GM18517 (cell line): ENCODE results near the gene GATA1.

ENCODE experiments used
- ATAC-seq: cut with Tn5 transposase; IDR thresholded peaks from one replicate; pipeline ENCODE4 v1.9.1; 2021; ENCODE audit warnings: mild to moderate bottlenecking, moderate library complexity; ENCODE audit not compliant: unreplicated experiment

Gene GATA1

DNA sequence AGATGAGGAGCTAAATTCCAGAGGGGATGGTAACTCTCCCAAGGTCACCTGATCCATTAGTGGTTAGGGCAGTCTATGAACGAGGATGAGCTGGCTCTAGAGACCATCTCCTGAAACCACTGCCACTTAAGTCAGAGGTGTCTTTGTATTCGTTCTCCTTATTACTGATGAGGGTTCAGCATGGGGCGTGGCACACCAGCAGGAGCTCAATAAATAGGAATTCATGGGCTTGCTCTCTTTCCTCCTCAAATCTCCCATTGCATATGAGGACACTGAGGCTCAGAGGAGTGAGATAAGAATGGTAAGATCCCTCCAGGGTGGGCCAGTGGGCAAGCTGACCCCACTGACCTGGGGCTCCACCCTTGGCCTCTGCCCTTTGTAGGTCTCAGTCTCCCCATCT lies 1.7 kb upstream of the GATA1 start:
- no peak for ATAC-seq

DNA sequence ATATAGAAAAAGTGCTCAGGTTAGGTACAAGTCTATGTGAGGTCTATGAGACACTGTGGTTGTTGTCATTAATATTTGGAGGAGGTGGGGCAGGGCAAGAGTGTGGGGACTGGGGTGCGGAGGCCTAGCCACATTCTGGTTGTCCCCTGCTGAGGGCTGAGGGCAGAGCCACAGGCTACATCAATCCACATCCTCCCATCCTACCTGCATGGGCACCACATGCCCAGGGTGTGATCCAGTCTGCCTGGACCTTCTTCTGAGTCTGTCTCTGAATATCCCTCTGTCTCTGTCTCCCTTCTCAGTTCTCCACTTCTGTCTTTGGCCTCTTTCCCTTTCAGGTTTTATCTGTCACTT lies 1.2 kb upstream of the GATA1 start:
- no peak for ATAC-seq

DNA sequence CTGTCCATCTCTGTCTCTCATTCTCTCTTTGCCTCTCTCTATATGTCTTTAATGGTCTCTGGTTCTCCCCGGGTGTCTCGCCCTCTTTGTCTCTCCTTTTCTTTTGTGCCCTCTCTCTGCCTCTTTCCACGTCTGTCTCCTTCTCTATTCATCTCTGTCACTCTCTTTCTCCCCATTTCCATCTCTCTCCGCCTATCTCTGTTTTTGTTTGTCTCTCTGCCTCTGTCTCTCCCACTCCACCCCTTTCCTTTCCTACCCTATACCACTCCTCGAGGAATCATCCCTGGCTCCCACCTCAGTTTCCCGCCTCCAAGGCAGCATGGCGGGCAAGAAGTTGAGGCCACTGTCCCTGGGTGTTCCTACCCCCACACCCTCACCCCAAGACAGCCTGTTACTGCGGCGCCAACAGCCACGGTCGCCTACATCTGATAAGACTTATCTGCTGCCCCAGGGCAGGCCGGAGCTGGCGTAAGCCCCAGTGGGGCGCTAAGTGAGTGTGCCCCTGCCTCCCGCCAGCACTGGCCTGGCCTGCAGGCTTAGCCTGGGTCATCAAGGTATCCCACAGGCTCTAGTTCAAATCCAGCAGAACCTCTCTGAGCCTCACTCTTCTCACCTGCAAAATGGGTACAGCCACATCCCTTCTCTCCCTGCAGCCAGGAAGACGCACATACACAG lies 713 bp upstream of the GATA1 start:
- no peak for ATAC-seq

DNA sequence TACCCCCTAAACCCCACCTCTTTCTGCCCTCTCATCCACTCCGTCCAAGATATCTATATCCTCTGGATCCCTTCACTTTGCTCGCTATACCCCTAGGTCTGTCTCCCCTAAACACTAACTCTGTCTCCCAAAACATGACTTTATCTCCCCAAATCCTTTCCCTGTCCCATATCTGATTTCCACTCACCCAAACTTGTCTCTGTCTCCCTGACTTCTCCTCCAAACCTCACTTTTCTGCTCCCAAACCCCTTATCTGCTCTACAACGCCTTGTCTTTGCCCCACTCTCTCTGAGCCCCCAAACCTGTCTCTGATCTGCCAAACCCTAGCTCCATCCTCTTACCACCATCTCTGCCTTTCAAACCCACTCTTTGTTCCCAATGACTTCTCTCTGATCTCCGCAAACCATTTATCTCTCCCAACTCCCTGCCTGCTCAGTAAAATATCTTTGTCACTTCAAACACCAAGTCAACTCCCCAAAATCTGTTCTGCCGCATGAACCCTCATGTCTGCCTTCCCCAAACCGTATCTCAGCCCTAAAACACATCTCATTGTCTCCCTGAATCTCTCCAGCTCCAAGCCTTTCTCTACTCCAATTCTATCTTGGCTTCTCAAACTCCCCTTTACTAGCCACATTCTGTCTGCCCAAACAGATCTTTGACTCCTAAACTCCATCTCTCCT lies 575 bp downstream of the GATA1 start:
- no peak for ATAC-seq

DNA sequence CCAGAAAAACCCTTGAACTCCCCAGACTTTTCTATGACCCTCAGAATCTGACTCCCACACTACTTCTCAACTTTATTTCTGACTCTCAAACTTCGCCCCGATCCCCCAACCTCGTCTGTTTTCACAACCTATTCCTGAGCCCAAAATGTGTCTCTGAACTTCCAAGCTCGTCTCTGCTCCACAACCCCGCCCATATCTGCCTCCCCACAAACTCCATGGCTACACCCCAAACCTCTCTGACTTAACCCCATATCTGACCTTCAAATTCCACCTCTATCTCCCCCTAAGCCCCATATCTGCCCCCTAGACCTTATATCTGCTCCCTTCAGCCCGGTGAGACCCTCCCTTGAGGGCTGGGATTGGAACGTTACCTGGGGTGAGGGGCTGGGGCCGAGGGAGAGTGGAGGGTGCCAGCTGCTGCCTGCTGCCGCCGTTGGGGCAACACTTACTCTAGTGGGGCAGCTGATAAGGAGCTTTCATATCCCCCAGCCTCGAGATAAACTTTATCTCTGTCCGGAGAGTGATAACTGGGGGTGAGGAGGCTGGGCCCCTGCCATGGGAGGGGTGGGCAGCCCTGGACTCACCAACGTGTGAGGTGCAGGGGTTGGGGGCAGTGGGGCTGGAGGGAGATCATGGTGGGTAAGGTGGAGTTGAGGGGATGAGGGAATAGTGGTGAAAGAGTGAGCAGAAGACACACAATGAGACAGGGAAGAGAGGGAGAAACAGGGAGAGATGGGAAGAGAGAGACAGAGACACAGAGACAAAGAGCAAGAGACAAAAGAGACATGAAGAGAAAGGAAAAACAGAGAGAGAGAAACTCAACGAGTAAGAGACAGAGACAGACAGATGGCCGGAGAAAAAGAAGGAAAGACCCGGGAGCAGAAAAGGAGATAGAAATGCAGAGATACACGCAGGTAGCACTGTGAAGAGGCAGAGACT lies 1.4 kb downstream of the GATA1 start:
- ATAC-seq = no peak

DNA sequence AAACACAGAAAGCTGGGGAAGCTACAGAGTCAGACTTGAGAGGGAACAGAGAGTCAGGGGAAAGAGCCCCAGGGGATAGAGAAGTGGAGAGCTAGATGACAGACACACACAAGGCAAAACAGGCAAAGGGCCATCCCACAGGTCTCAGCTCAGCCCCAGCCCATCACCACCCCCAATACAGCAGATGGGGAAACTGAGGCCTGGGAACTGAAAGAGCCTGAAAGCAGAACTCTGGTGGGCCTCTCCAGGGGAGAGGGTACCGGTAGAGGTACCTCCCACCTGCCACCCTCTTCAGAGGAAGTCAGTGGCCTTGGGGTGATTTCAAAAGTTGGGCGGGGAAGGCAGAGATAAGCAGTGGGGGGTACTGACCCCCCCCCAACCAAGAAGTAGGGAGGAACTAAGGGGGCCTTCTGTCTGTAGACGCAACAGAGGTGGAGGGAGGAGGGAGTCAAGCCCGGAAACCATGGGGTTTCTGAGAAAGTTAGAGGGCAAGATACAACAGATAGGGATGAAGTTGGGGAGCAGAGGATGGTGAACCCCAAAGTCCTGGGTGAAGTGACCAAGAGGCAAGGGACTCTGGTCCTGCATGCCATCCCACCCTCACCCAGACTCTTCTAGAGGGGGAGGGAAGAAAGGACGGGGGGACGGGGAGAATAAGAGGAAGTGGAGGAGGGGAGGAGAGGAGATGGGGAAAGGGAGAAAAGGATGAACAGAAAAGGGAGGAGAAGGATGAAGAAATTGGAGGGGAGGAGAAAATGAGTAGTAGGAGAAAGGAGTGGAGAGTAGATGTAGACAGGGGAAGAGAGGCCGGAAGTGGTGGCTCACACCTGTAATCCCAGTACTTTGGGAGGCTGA lies 3.2 kb downstream of the GATA1 start:
- ATAC-seq = no peak

DNA sequence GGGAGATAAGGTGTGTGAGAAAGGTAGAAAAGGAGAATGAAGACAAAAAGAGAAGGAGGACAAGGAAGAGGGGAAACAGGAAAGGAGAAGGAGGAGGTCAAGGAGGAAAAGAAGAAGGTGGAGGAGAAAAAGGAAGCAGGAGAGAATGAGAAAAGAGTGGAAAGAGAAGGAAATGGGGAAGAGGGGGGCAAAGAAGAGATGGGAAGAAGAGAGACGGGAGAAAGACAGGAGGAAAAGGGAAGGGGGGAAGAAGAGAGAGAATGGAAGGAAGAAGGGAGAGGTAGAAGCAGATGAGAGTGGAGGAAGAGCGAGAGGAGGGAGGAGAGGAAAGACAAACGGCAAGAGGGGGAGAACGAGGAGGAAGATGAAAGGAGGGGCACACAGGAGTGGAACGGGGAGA lies 4.1 kb downstream of the GATA1 start:
- ATAC-seq = no peak

DNA sequence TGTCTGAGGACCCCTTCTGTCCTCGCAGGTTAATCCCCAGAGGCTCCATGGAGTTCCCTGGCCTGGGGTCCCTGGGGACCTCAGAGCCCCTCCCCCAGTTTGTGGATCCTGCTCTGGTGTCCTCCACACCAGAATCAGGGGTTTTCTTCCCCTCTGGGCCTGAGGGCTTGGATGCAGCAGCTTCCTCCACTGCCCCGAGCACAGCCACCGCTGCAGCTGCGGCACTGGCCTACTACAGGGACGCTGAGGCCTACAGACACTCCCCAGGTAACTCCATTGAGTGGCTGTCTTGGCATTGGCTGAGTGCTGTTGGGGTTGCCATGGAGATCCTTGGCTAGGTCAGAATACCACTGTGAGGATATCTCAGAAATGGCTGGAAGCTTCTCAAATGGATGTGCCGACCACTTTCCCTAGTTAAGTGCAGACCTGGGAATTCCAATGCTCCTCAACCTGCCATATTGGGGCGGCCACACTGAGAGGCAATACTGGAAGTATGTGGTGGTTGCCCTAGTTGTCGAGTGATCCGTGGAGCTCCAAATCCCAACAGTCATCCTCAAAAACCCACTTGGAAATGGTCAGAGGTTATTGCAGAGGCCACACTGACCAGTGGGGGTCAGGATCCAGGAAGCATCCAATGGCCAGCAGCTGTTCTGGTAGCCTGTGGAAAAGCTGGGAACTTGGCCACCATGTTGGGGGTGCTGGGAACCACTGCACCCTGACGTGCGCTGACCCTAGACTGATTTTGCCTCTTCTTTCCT lies 4.9 kb downstream of the GATA1 start:
- ATAC-seq = no peak

DNA sequence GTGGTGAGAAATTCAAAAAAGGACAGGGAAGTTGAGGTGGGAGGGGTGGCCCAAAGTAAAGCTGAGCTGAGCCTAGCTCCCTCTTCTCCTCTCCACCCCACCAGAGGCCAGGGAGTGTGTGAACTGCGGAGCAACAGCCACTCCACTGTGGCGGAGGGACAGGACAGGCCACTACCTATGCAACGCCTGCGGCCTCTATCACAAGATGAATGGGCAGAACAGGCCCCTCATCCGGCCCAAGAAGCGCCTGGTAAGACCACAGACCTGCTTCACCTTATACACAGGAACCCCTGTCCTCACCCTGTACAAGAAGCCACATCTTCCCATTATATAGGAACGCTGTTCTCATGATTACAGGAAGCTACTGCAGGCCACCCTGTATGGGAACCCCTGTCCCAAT lies 5.8 kb downstream of the GATA1 start:
- no peak for ATAC-seq

DNA sequence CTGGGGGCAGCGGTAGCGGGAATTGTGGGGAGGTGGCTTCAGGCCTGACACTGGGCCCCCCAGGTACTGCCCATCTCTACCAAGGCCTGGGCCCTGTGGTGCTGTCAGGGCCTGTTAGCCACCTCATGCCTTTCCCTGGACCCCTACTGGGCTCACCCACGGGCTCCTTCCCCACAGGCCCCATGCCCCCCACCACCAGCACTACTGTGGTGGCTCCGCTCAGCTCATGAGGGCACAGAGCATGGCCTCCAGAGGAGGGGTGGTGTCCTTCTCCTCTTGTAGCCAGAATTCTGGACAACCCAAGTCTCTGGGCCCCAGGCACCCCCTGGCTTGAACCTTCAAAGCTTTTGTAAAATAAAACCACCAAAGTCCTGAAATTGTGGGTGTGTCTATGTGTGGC lies 7.5 kb downstream of the GATA1 start:
- ATAC-seq = no peak

DNA sequence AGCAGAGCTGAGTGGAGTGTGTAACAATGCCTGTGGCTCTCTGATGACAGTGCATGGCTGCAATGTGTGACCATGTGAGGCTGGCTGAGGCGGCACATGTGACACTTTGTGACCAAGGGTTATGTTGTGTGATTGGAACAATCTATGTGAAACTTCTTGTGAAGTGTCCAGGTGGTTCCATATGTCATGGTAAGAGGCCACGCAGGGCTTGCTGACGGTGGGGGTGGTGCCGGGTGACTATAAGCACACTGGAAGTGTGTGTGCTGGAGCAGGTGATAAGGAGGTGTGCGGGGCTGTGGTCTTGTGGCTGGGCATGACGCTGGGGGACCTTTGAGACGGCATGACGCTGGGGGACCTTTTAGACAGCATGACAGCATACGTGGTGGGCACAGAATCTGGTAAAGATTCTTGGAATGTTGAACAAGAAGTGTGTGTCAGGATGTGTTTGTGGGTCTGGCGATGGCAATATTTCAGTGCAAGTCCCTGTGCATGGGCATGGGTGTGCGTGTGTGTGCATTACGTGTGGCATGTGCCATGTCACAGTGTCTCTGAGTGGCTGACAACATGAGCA lies 8.0 kb downstream of the GATA1 start:
- no peak for ATAC-seq

DNA sequence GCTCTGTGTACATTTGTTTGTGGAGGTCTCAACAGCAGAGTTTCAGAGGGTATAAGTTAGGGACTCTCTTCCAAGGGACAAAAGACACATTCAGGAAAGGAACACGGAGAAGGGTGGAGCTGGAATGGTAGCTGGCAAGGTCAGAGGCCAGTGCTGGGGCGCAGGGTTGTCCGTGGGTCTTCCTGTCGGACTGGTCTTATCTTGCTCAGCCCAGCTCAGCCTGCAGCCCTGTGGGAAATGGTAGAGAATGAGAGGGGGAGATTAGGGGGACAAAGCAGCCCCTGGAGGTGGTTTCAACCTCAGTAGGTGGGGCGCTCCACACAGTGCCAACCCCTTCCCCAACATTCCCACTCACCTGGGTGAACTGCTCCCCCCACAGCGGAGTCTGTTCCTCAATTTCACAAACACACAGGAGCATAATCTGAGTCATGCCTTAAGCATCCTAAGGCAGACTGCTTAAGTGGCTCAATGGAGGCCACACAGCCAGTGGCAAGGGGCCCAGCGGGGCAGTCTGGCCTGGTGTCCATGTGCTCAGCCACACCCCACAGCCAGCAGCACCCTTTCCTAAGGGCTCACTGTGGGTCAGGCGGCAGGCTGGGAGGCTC lies 8.6 kb downstream of the GATA1 start:
- no peak for ATAC-seq

DNA sequence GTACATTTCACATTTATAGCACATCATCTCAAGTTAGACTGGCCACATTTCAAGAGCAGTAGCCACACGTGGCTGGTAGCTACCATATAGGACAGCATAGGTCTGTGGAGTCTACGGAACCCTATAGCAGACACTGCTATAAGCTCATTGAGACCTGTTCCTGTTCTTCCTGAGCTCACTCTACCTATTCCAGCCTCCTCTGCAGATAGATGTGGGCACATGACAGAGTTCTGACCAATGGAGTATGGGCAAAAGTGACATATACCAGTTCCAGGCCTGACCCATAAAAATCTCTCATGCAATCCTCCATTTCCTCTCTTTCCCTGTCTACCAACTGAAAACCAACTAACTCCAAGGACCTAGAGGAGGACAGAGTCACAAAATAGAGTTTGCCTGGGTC lies 11.9 kb downstream of the GATA1 start:
- no peak for ATAC-seq

DNA sequence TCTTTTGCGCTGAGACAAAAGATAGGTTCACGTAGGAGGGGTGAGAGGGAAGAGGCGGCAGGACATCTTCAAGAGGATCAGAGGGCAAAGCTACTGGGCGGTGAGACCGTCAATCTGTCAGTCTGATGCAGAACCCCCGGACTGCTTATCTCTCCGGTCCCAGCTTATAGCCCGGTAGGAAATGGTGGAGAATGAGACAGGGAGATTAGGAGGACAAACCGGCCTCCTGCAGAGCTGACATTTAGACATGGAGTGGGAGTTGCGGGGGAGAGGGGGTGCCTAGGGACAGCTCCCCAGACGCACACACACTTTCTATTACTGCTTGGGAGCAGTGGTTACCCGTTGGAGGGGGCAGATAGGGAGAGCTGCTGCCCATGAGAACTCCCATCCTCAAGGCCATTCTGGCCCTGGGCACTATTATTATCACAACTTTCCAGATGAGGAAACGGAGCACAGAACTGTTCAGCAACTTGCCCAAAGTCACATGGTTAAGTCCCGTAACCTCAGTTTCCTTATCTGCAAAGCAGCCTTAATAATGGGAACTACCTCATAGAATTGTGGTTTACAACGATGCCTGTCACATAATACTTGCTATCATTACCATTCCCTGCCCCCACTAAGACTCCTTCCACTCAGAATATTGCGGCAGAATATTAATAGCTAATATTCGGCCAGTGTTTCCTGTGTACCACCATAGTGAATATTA lies 14.3 kb downstream of the GATA1 start:
- no peak for ATAC-seq

DNA sequence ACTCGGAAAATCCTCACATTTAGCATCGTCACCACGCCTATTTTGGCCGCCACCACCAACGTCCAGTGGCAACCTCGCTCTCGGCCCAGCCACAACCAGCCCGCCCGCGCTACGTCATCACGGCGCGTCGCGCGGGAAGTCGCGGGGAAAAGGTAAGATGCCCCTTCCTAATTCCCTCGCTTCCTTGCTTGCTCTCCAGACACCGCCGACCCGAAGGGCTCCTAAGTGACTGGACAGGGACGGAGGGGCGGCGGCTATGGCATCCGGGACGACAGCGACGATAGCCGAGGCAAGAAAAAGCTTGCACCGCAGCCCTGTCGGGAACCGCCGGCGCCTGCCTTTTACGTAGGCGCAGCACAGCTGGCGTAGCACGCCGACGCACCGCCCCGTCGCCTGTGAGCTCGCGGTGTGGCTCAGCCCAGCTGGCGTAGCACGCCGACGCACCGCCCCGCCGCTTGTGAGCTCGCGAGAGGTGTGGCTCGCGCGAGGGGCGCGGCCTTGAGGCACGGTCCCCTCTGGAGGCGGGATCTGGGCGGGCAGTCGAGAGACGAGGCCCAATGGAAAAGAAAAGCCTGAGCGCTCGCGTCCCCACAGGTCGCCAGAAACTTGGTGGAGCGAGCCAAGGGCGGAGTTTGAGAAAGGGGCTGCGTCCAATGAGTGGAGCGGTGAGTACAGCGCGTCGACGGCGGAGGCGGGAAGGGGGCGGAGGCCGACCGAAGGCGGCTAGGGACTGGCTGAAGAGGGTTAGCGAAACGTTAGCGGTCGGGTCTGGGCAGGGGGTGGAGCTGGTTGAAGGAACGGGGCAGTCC lies 15.1 kb downstream of the GATA1 start, which contains the start of gene HDAC6:
HDAC6 (plus strand) TSS at position 788 of the 809 bp plus-strand sequence. CDS start 626 bp downstream, outside the sequence.
- ATAC-seq = peak; percentile 83

DNA sequence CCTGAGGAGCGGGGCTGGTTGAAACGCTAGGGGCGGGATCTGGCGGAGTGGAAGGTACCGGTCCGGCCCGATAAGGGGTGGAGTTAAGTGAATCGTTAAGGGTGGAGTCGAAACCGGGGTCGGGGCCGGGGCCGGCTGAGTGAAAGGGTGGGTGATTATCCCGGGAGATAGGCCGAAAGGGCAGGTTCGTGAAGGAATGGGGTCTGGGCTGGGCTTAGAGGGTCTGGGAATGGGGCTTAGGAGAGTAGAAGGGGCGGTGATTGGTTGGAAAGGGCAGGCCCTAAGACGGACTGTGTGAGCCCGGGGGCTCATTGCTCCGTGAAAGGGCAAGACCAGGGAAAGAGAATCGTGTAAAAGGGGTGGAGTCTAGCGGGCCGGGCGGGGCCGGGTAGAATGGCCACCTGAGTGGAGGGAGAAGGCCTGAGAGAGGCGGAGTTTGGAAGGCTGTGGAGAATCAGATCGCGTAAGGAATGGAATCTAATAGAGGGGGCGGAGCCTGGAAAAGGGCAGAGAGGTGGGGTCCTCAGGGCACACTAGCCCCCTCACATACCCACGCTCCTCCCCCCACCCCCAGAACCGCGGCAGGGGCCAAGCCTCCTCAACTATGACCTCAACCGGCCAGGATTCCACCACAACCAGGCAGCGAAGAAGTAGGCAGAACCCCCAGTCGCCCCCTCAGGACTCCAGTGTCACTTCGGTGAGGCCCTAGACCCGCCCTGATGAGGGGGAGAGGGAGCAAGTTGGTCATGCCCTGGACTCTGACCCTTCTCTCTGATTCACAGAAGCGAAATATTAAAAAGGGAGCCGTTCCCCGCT lies 15.9 kb downstream of the GATA1 start:
- ATAC-seq = peak; percentile 38

DNA sequence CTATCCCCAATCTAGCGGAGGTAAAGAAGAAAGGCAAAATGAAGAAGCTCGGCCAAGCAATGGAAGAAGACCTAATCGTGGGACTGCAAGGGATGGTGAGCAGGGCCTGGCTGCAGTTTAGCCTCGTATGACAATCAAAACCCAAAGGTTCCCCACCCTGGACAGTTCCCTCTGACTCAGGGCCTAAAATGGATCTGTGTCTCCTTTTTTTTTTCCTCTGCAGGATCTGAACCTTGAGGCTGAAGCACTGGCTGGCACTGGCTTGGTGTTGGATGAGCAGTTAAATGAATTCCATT lies 16.5 kb downstream of the GATA1 start:
- no peak for ATAC-seq
